GM12878 (cell line): Measurements from ENCODE around the gene MANBA. TPM values are rescaled to one million over a fixed set of nuclear protein-coding genes. Genes with fewer than 3 reads are reported as not detected.

Experiments used
- ATAC-seq: fragments of 200-7000 bp; cut with Tn5 transposase; 3 replicates; pipeline ENCODE4 v1.9.1; 2020; ENCODE audit warnings: mild to moderate bottlenecking, moderate library complexity
- BruUV-seq: library from RNA; stranded (reverse); fragments of 400-500 nt; replicated peaks from 2 replicates; lab custom pipeline; 2021; lab: Mats Ljungman, UMichigan
- CTCF ChIA-PET: fragments of 300-600 bp; sonication (Branson Sonifier 250); formaldehyde crosslinking; extraction: SDS; loops from one replicate; lab custom pipeline; 2021; ENCODE audit warnings: inconsistent platforms; lab: Yijun Ruan, JAX
- POLR2A ChIA-PET: fragments of 350-600 bp; formaldehyde crosslinking; extraction: SDS; loops from one replicate; lab custom pipeline; 2021; ENCODE audit warnings: inconsistent platforms; lab: Charles Lee
- RAD21 ChIA-PET: fragments of 300-600 bp; sonication (Branson Sonifier 250); formaldehyde crosslinking; loops from one replicate; lab custom pipeline; 2023; ENCODE audit warnings: antibody characterized with exemption; ENCODE audit not compliant: unreplicated experiment; lab: Charles Lee
- SMC1A ChIA-PET: fragments of 300-600 bp; sonication (Branson Sonifier 250); formaldehyde crosslinking; loops from one replicate; lab custom pipeline; 2023; ENCODE audit not compliant: unreplicated experiment, uncharacterized antibody; lab: Charles Lee
- DNase-seq: peaks from one replicate; pipeline ENCODE4 v3.0.0-alpha.2; 2011; ENCODE audit warnings: low read depth, low spot score
- FAIRE-seq: peaks from 3 replicates; lab custom pipeline; 2011; peaks lifted over from hg19 to GRCh38; lab: Jason Lieb, UNC
- H2AFZ ChIP-seq: 2 replicates; pipeline ENCODE4 v1.6.0; 2011; ENCODE audit warnings: low read depth, low read length, control low read depth; ENCODE audit not compliant: control insufficient read depth
- H3K27ac ChIP-seq: 2 replicates; pipeline ENCODE4 v1.5.1; 2011; ENCODE audit warnings: control low read depth; ENCODE audit not compliant: control insufficient read depth, insufficient read depth
- H3K27me3 ChIP-seq, 2 experiments: replicated peaks in 1 of 2; 2 replicates each; pipeline versions ENCODE4 v1.6.0 to v1.6.1; 2011; ENCODE audit warnings: low read length in 1 of 2; ENCODE audit not compliant: control insufficient read depth in 2 of 2, insufficient read depth in 2 of 2
- H3K36me3 ChIP-seq, 2 experiments: 2 replicates each; pipeline ENCODE4 v1.5.1; 2011; ENCODE audit warnings: low read length in 1 of 2; ENCODE audit not compliant: control insufficient read depth in 2 of 2, insufficient read depth in 2 of 2
- H3K4me1 ChIP-seq: 2 replicates; pipeline ENCODE4 v1.6.1; 2011; ENCODE audit warnings: mild to moderate bottlenecking, low read length, moderate library complexity, mixed read lengths; ENCODE audit not compliant: control insufficient read depth, insufficient read depth
- H3K4me2 ChIP-seq: 2 replicates; pipeline ENCODE4 v1.6.0; 2011; ENCODE audit warnings: control low read depth; ENCODE audit not compliant: control insufficient read depth, insufficient read depth
- H3K4me3 ChIP-seq: fragments of 200-600 bp; sonication (generic); 2 replicates; pipeline ENCODE4 v1.5.1; 2016
- H3K79me2 ChIP-seq: 2 replicates; pipeline ENCODE4 v1.6.0; 2011; ENCODE audit warnings: low read length; ENCODE audit not compliant: control insufficient read depth, insufficient read depth
- H3K9ac ChIP-seq: 2 replicates; pipeline ENCODE4 v1.8.0; 2011; ENCODE audit warnings: low read length, control low read depth, mixed read lengths; ENCODE audit not compliant: control insufficient read depth, insufficient read depth
- H3K9me3 ChIP-seq: replicated peaks from 3 replicates; pipeline ENCODE4 v1.5.1; 2011; ENCODE audit warnings: mild to moderate bottlenecking, low read length; ENCODE audit not compliant: control insufficient read depth, insufficient read depth
- H4K20me1 ChIP-seq: 2 replicates; pipeline ENCODE4 v1.6.0; 2011; ENCODE audit not compliant: control insufficient read depth, insufficient read depth
- RAD51 ChIP-seq: fragments of 450-650 bp; IDR thresholded peaks from 2 replicates; pipeline ENCODE4 v1.6.1; 2016; ENCODE audit warnings: moderate library complexity, mild to moderate bottlenecking, inconsistent platforms
- ZNF687 ChIP-seq: fragments of 450-650 bp; IDR thresholded peaks from 2 replicates; pipeline ENCODE4 v1.6.1; 2017; ENCODE audit warnings: mild to moderate bottlenecking, moderate library complexity
- WGBS: methylation state at CpG from one replicate; pipeline ENCODE4 v1.1.6; 2016; ENCODE audit warnings: low lambda C conversion rate; ENCODE audit not compliant: insufficient replicate concordance, insufficient coverage; ENCODE audit errors: missing lambda C conversion rate; 5-methylcytosine and 5-hydroxymethylcytosine counted together
- in situ Hi-C: fragments of 300-500 bp; cut with MboI; formaldehyde crosslinking; loops from 9 replicates; pipeline ENCODE4 v1.14.3; 2018; ENCODE audit warnings: mixed read lengths
- intact Hi-C: fragments of 100-400 bp; cut with micrococcal nuclease; formaldehyde crosslinking; loops from one replicate; pipeline ENCODE4 v1.14.2; 2022; ENCODE audit not compliant: unreplicated experiment
- polyA plus RNA-seq, 11 experiments: library from polyadenylated mRNA; depleted of rRNA in 4 of 11; unstranded in 6 of 11; stranded (reverse) in 5 of 11; fragments of >200 nt; fragmentation: Nextera tagmentation in 4 of 11; fragmentation: Illumina TruSeq in 1 of 11; extraction: Ambion mirVana in 4 of 11; extraction: Trizol in 1 of 11; gene quantifications; 1 replicate in 1 of 11; 2 replicates in 10 of 11; pipeline versions ENCODE4 v1.2.1 to v1.2.3, GENCODE V29; 2011 to 2016; ENCODE audit warnings: inconsistent platforms in 2 of 11, missing spikeins in 2 of 11, low read depth in 1 of 11
- total RNA-seq, 4 experiments: library from RNA; depleted of rRNA in 3 of 4; stranded (reverse); fragments of >200 nt in 3 of 4; fragmentation: Illumina TruSeq in 1 of 4; extraction: Trizol in 1 of 4; gene quantifications; 2 replicates each; pipeline versions ENCODE4 v1.2.1 to v1.2.3, GENCODE V29; 2013 to 2021

Gene MANBA
- total and polyA plus RNA-seq, 10 of the 15 experiments (the other 5 are each of a cell fraction or from before 2014, with no cell fraction given), result 3.8 to 19.0 (median 12.5) TPM

GRCh38 chr4:102807345-102807744, 46.6 kb upstream of the MANBA start:
- intact Hi-C loops, result no loop called here
- RAD21 ChIA-PET, result interaction anchor here (0.6 kb wide), 1 partner anchor 376 kb away, joined by 3 read pairs; no protein-coding TSS in a partner anchor
- H3K27ac ChIP-seq, result no peak overlapping the region
- peaks cover 8% of the 10 kb centered on the region for H4K20me1 ChIP-seq
- no peaks in the 10 kb centered on the region for H3K9me3 ChIP-seq
- SMC1A ChIA-PET, result interaction anchor here (1.0 to 2.4 kb wide), 6 partner anchors 10 to 66 kb away, joined by 3 to 8 read pairs (median 8); partner anchors contain the start of gene UBE2D3
- ATAC-seq, result peak; percentile 5; the same call in 1 of the 3 replicates
- H3K4me2 ChIP-seq, result no peak overlapping the region
- POLR2A ChIA-PET, result interaction anchor here (0.6 to 1.9 kb wide), 4 partner anchors 10 to 238 kb away, joined by 3 to 5 read pairs (median 3); no protein-coding TSS in a partner anchor
- in situ Hi-C loops, result loop anchor here (25.0 kb wide), 1 partner anchor 205 kb away; the partner anchor contains the start of gene SLC9B1
- peaks cover 18% of the 10 kb centered on the region for H3K4me1 ChIP-seq
- H3K79me2 ChIP-seq, result peaks cover 71% of the 10 kb centered on the region
- TF ChIP-seq ZNF687, result no peak
- TF ChIP-seq RAD51, result peak; percentile 49
- BruUV-seq, result no TSS peak
- H3K27me3 ChIP-seq, result no peaks in the 10 kb centered on the region
- WGBS, result 36% methylated on average over 1 of the region's 1 CpG
- H3K9ac ChIP-seq, result no peak overlapping the region
- no peak for FAIRE-seq
- H3K36me3 ChIP-seq, result peaks cover 8 to 29% of the 10 kb centered on the region in 2 experiments
- no peak overlapping the region for H2AFZ ChIP-seq
- no peak for DNase-seq
- CTCF ChIA-PET, result interaction anchor here (0.7 to 1.5 kb wide), 3 partner anchors 14 to 187 kb away, joined by 3 to 4 read pairs (median 3); no protein-coding TSS in a partner anchor
- H3K4me3 ChIP-seq, result no peak overlapping the region
